Stimulated activated CD4-positive, alpha-beta T cell treated with anti-CD3 and anti-CD28 coated beads, Interleukin-15, amount 100 ng/mL, for 24 hours (primary cell): ENCODE measurements around the gene SRSF3.
"Not testable (repeated sequence)": the region's sequence is repeated elsewhere in the genome, so short reads cannot be mapped to it uniquely, and the experiment has no call there.

Source experiments
- DNase-seq: peaks from one replicate; pipeline ENCODE4 v3.0.0-alpha.2; 2020

The SRSF3 gene

DNA sequence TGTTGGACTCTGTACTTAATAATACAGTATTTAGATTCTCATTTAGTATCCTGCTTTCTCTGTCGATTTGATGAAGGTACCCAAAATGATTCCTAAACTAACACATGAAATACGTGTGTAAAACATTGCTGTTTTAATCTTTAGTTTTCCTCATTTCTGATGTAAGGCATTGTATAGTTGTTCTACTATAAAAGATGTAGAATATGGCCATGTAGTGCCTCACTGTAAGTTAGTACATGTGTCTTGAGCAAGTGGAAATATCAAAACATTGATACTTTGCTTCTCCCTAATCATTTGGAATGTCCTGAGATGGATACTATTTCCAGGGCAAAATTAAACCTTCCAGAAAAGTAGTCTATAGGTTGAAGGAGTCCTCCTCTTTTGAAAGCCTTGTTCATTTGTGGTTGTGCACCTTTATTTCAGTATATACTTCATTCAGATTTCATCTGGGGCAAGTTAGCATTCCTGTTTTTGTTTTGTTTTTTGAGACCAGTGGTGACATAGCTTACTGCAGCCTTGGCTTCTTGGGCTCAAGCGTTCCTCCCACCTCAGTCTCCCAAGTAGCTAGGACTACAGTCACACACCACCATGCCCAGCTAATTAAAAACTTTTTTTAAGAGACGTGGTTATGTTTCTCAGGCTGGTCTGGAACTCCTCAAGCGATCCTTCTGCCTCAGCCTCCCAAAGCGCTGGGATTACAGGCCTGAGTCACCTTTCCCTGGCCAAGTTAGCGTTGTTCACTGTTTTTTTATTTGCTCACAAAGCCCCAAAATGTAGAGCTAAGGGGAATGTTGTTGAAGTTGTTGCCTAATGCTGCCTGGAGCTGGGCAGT is 11.6 kb downstream of the SRSF3 start:
- no peak for DNase-seq

DNA sequence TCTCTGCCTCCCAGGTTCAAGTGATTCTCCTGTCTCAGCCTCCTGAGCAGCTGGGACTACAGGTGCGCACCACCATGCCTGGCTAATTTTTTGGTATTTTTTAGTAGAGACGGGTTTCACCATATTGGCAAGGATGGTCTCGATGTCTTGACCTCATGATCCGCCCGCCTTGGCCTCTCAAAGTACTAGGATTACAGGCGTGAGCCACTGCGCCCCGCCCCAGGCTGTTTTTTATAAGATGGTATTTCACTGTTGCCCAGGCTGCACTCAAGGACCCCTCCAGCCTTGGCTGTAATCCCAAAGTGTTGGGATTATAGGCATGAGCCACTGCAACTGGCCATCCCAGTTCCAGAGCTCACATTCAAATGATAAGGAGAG is 13.1 kb downstream of the SRSF3 start:
- DNase-seq = not testable (repeated sequence)

DNA sequence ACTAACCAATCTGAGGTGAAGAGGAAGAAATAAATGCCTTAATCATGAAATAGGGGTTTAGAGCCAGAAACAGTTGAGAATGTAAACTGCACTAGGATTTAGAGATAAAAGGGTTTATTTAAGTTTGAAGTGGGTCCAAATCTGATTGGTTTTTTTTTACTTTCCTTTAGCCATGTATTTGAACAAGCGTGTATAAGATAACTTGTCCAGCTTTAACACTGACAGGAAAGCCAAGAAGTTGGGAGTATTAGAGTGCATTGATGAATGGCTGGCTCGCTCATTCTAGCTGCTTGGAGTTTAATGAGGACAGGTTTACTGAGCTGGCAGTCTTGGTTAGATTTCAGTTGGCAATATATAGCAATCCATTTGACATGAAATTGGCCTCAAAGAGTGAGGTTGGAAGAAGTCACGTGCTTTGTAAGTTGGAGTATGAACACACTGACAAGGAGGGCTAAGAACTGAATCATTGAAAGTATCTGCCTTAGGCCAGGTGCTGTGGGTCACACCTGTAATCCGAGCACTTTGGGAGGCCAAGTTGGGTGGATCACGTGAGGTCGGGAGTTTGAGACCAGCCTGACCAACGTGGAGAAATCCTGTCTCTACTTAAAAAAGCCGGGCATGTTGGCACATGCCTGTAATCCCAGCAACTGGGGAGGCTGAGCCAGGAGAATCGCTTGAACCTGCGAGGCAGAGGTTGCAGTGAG is 13.7 kb downstream of the SRSF3 start:
- DNase-seq = no peak

DNA sequence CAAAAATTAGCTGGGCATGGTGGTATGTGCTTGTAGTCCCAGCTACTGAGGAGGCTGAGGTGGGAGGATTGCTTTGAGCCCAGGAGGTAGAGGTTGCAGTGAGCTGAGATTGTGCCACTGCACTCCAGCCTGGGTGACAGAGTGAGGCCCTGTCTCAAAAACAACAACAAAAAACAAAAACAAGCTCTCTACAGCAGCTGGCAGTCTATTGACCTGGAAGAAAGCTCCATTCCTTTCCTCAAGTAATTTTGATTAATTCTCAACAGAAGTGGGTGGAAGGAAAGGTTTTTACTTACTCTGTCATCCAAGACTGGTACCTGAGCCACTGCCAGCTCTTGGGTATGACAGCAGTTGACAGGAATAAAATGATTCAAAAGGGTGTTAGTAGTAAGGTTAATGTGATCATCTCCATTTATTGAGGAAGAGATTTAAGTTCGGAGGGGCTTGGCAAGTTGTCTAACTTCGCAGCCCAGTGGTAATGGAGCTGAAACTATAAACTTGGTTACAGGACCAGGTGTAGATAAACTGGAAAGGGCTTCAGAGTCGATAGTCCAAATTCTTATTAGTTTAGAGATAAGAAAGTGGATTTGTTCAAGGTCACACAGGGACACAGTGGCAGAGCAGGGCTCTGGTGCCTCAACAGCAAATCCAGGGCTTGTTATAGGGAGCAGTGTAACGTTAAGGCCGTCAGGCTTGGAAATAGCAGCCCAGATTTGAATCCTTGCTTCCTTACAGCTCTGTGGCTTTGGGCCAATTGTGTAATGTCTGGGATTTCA is 14.8 kb downstream of the SRSF3 start:
- DNase-seq = no peak

DNA sequence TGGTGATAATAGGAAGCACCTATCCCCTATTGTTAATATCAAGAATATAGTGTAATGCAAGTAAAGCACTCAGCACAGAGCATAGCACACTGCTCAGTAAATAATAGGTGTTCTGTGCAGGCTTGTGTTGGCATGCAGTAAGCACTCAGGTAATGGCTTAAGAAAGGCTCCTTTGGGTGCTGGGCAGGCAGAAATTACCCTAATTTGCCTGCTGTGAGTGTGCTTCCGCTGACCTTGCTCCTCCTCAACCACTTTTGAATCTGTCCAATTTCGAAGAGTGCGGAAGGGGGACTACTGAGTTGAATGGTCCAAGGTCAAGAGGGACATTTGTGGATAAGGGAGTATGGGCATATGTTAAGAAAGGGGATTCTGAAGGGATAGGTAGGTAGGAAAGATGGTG is 15.4 kb downstream of the SRSF3 start:
- no peak for DNase-seq

DNA sequence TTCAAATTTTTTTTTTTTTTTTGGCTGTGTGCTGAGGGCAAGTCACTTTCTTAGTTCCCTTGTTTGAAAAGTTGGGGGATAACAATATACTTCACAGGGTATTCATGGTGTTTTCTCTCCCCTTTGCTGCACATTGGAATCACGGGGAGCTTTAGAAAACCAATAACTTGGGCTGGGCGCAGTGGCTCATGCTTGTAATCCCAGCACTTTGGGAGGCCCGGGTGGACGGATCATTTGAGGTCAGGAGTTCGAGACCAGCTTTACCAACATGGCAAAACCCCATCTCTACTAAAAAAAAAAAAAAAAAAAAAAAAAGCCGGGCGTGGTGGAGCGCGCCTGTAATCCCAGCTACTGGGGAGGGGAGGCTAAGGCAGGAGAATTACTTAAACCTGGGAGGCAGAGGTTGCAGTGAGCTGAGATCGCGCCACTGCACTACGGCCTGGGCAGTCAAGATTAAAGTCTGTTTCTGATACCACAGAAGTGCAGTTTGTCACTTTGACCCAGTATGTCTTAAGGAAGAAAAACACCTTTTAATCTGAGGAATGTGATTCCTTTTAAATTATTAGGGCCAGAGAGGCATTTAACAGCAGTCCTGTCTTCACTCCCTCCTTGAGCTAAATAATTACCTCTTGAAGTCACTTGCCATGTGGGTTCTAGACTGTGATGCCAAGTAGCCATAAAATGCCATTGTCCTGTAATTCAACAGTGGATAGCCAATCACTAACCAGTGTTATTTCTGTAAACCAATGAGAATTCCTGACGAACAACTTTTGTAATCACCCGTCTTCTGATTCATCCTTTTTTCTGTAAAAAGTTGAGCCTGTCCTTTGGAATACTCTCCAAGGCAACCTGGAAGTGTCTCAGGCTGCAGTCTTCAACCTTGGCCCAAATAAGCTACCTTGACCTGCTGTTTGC is 16.1 kb downstream of the SRSF3 start:
- DNase-seq = no peak

DNA sequence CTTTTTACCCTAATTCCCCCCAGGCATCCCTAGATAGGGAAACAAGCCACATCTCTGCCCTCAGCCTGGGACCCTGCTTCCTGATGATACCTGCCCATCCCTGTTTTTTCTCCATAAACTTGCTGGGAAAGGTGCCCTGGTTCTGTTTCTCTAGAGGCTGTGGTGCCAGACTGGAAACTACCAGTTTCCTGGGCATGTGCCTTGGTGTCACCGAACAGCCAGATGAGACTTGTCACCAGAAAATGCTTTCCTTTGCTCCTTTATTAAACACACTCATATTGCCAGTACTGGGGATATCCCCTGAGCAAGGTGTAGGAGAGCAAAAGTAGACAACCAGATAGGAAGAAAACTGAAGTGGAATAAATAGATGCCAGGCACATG is 16.8 kb downstream of the SRSF3 start:
- DNase-seq = no peak

DNA sequence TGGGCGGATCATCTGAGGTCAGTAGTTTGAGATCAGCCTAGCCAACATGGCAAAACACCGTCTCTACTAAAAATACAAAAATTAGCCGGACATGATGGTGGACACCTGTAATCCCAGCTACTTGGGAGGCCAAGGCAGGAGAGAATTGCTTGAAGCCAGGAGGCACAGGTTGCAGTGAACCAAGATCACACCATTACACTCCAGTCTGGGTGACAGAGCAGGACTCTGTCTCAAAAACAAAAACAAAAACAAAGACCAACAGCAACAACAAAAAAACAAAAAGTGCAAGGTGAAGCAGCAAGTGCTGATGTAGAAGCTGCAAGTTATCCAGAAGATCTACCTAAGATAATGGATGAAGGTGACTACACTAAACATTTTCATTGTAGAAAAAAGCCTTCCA is 17.5 kb downstream of the SRSF3 start:
- not testable (repeated sequence) for DNase-seq

DNA sequence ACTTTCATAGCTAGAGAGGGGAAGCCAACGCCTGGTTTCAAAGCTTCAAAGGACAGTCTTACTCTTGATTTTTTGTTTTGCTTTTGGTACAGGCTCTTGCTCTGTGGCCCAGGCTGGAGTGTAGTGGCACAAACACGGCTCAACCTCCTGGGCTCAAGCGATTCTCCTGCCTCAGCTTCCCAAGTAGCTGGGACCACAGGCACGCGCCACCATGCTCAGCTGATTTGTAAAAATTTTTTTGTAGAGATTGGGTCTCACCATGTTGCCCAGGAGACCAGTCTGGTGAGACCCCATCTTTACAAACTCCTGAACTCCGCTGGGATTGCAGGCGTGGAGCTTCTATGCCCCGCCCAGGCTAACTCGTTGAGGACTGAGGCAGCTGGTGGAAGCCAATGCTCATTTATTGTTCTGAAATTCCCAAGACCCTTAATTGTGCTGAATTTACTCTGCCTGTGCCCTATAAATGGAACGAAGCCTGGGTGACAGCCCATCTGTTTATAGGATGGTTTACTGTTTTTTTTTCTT is 18.0 kb downstream of the SRSF3 start:
- no peak for DNase-seq

DNA sequence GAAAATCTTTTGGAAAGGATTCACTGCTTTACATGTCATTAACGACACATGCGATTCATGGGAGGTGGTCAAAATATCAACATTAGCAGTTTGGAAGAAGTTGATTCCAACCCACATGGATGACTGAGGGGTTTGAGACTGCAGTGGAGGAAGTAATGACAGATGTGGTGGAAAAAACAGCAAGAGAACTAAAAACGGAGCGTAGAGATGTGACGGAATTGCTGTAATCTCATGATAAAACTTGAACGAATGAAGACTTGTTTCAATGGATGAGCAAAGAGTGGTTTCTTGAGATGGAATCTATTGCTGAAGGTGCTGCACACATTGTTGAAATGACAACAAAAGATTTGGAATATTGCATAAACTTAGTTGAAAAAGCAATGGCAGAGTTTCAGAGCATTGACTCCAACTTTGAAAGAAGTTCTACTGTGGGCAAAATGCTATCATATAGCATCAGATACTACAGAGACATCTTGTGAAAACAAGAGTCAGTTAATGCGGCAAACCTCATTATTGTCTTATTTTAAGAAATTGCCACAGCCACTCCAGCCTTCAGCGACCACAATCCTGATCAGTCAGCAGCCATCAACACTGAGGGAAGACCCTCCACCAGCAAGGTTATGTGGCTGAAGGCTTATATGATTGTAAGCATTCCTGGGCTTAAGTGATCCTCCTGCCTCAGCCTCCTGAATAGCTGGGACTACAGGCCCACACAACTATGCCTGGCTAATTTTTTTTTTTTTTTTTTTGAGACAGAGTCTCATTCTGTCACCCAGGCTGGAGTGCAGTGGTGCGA is 19.2 kb downstream of the SRSF3 start:
- DNase-seq = no peak

DNA sequence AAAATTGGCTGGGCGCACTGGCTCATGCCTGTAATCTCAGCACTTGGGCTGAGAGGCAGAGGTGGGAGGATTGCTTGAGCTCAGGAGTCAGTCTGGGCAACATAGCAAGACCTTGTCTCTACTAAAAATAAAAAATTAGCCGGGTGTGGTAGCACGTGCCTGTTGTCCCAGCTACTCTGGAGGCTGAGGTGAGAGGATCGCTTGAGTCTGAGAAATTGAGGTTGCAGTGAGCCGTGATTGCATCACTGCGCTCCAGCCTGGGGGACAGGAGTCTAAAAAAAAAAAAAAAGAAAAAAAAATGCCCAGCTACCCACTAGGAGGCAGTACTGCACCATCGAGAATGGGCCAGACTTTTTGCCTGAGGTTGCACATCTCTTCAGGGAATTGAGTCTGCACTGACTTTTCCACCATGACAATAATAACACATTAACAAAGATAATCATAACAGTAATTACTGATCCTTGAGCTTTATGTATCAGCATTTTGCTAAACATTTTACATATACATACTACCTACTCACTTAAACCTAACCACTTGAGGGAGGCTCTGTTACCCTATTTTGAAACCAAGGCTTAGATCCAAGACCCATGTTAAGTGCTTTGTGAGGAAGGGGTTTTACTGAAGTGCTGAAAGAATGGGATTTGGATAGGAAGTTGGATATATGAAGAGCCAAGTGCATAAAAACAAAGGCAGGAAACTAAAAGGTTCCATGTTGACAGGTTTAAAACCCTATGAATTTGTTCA is 21.0 kb downstream of the SRSF3 start:
- DNase-seq = peak; percentile 50

DNA sequence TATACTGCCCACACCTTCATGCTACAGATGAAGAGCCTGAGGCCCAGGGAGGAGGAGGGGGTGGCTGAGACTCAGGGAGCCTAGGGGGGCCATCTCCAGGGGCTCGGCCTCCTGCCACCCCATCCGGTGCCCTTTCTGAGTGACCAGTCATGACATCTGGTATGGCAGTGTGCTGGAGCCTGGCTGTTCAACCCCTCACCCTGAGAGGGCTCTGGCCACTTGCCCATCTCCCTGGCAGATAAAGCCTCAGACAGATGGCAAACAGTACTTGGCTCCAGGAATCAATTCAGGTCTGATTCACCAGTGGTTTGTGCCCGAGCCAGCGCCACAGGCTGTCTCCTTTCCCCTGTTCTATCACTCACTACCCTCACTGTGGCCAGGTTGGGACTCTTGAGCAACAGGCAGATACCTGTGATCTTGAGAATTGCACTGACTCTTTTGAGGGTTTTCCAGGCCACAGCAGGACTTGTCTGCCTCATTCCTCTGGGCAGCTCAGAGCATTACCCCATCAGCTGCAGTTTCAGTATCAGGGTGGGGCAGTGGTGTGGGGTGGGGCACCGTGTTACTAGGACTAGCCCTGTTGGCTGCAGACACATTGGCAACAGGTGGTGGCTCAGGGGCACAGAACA is 22.8 kb downstream of the SRSF3 start:
- DNase-seq = no peak

DNA sequence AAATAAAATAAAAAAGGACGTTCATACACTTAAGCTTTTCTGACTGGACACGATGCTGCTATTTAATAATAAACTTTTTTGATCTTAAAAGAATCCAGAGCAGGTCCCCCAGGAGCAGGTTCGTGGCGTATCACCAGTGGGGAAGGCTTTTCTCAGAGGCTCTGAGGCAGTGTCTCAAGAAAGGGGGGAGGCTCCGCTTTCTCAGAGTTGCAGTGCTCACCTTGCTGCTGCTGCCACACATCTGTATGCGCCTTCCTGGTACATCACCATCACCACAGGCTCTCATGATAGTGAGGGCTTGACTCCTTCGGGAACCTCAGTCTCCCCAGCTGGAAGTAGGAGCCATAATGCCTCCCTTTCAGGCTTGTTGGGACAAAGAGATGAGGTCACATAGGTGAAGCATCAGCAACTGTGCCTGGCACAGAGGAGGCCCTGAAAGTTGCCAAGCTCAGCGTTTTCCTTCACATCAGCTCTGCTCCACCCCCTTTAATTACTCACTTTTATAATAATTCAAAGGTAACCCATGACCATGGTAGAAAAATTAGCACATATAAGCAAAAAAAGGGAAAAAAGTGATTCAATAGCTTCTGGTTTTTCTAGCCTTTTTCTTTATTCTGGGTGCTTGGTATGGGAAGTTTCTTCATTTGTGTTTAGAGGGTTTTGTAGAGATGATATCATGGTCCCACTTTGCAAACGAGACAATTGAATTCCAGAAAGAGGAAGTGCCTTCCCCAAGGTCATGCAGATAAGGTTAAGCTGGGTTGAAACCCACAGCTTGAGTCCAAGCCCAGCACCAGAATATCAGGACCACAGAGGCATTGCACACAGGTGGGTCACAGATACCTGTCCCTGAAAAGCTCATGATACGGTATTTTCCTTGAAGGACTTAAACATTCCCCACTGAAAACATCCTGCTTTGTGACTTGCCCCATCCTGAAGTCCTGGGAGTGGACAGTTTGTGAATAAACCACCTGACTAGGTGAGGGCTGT is 24.5 kb downstream of the SRSF3 start:
- no peak for DNase-seq

DNA sequence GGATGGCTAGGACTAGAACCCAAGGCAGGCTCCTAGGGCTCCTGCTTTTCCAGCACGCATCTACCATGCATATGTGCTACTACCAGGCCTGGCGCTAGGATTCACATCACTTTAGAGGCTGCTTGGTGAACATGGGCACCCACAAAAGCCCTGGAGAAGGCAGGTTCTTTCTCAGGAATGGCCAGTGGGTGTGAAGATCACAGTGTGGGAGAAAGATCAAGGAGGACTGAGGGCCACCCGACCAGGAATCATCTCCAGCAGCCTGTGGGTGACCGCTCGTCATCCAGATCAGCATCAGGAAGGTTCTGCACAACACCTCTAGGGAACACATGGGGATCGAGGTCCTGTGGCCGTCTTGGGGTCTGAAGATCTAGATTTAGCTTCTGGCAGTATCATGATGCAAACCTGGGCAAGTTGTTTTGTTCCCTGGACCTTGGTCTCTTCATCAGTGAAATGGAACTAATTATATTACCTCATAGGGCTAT is 27.3 kb downstream of the SRSF3 start:
- no peak for DNase-seq

DNA sequence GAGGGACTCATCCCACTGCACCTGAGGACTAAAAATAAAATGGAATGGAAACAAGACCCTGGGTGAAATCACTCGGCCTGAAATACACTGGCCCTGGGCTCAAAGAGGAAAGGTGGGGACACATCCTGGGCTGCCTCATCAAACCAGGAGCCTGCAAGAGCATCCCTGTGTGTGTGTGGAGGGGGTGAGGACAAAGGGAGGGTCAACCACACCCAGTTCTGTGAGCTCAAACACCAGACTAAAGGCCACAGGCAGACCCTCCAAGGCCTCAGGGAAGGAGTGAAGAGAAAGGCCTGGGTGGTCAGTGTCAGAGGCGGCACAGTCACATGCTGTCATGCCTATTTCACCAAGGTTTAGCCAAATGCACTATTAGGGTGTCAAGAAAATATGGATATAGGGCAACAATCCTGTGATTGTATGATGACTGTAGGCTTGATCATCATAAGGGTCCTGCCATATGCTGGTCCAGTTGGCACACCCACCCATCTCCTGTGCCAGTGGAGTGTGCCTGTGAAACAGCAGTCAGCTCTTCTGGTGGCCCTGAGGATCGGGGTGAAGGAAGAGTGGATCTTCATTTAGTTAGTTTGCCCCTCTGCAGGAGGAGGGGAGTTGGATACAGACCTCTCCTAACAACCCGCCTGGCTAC is 28.9 kb downstream of the SRSF3 start:
- DNase-seq = no peak

DNA sequence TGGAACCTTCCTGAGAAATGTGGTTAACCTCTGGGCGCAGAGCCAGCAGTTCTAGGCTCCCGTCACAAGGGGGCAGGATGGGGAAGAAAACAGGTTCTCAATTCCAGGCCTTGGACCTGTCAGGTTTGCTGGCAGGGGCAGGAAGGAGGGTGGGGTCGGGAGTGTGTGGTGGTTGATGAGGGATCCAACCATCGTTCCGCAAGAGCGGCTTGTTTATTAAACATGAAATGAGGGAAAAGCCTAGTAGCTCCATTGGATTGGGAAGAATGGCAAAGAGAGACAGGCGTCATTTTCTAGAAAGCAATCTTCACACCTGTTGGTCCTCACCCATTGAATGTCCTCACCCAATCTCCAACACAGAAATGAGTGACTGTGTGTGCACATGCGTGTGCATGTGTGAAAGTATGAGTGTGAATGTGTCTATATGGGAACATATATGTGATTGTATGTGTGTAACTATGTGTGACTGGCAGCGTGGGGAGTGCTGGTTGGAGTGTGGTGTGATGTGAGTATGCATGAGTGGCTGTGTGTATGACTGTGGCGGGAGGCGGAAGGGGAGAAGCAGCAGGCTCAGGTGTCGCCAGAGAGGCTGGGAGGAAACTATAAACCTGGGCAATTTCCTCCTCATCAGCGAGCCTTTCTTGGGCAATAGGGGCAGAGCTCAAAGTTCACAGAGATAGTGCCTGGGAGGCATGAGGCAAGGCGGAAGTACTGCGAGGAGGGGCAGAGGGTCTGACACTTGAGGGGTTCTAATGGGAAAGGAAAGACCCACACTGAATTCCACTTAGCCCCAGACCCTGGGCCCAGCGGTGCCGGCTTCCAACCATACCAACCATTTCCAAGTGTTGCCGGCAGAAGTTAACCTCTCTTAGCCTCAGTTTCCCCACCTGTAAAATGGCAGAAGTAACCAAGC is 29.6 kb downstream of the SRSF3 start:
- DNase-seq = peak; percentile 85
